ENCODE measurements around the gene RMND5B.

The RMND5B gene

DNA sequence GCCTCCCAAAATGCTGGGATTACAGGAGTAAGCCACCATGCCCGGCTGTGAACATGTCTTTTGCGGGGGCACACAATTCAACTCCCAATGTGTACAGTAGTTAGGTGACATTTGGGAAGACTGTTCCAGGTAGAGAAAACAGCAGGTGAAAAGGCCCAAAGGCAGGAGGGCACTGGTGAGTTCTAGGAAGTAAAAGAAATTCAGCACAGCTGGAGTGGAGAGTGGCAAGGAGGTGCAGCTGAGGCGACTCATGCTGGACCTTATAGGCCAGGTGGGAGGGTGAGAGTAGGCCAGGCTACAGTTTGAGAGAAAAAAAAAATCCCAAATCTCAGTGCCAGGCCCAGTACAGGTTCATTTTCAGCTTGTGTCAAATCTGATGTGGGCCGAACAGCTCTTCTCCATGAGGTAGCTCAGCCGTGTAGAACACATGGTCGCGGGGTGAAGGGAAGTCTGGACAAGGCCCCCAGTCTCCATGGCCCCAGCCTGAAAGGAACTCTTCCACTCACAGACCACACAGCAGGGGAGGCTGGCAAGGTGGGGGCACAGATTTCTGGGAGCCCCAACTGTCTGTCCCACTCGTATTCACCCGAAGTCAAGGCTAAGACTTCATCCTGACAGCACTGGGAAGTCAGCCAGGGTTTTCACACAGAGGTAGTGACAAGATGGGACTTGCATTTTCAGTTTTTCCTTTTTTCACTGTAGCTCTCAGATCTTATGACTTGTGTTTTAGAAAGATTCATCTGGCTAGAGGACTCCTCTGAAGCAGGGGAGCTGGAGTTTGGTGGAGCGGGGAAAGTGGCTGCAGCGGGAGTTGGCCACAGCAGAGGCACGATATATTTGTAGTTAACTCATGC is 69.0 kb downstream of the RMND5B start:
- no peak for DNase-seq
